Measurements from ENCODE around the gene CPEB4.

Gene CPEB4

DNA sequence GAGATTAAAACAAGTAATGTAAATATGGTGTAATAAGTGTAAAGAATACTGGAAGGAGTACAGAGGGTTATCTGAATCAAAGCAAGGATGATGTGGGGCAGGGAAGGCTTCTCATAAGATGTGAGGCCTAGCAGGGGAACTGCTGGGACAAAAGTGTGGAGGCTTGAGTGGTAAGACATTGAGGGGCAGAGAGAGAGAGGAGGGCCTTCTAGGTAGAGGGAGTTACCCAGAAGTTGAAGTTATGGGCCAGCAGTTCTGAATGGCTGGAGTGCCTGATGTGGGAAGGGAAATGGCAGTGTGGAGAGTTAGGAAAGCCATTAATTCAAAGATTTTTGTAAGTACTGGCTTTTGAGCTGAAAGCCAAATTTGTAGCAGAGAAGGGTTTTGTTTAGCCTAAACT lies 36.8 kb downstream of the CPEB4 start:
- no peak overlapping the region; the same call in 1 of the 2 replicates for H3K27ac ChIP-seq (replicated peaks)
- DNase-seq (ENCODE audit: low read depth in 1 of 2, low spot score in 1 of 2), result no peak
- TF ChIP-seq POLR2AphosphoS5 (IDR thresholded peaks at IDR 0.05; ENCODE audit: low read depth) (no peak), CTCF (IDR thresholded peaks at IDR 0.05; ENCODE audit: insufficient read depth, low read length) (no peak), GABPA (IDR thresholded peaks at IDR 0.05; ENCODE audit: low read depth) (no peak), REST (IDR thresholded peaks at IDR 0.05; ENCODE audit: insufficient replicate concordance, low read depth) (no peak), SPI1 (IDR thresholded peaks at IDR 0.05; ENCODE audit: borderline replicate concordance, low read depth) (no peak)
- H3K27me3 ChIP-seq (ENCODE audit: insufficient read depth, poor library complexity, severe bottlenecking), result no peaks in the 10 kb centered on the region
- H3K4me3 ChIP-seq (replicated peaks; ENCODE audit: insufficient read depth, low read length), result no peak overlapping the region

GRCh38 chr5:173925449-173926071 lies 37.4 kb downstream of the CPEB4 start:
- DNase-seq (ENCODE audit: low read depth in 1 of 2, low spot score in 1 of 2), result peak in 1 of 2 experiments; percentile 48
- Histone ChIP-seq H3K27me3 (ENCODE audit: insufficient read depth, poor library complexity, severe bottlenecking) (no peaks in the 10 kb centered on the region), H3K27ac (replicated peaks) (no peak overlapping the region; the same call in 1 of the 2 replicates), H3K4me3 (replicated peaks; ENCODE audit: insufficient read depth, low read length) (no peak overlapping the region)
- TF ChIP-seq POLR2AphosphoS5 (IDR thresholded peaks at IDR 0.05; ENCODE audit: low read depth) (no peak), GABPA (IDR thresholded peaks at IDR 0.05; ENCODE audit: low read depth) (no peak), CTCF (IDR thresholded peaks at IDR 0.05; ENCODE audit: insufficient read depth, low read length) (no peak), REST (IDR thresholded peaks at IDR 0.05; ENCODE audit: insufficient replicate concordance, low read depth) (no peak), SPI1 (IDR thresholded peaks at IDR 0.05; ENCODE audit: borderline replicate concordance, low read depth) (no peak)

DNA sequence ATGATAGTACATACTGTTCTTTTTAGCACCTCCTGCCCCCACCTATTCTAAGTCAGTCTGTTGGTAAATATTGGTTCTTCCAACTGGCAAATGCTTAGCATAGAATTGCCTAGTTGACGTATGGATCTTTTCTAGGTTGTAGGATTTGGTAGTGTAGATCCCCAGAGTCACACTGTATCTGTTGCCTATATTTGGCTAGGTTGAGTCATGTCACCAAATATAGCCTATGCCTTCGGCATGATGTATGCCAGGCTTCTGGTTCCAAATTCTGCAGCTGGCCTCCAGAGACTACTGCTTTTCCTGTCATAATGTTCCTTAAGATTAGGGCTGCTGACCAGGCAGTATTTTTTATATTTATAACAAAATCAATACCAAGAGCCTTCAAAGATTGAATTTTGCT lies 38.2 kb downstream of the CPEB4 start:
- no peak for DNase-seq (ENCODE audit: low read depth in 1 of 2, low spot score in 1 of 2)
- TF ChIP-seq CTCF (IDR thresholded peaks at IDR 0.05; ENCODE audit: insufficient read depth, low read length) (no peak), SPI1 (IDR thresholded peaks at IDR 0.05; ENCODE audit: borderline replicate concordance, low read depth) (no peak), GABPA (IDR thresholded peaks at IDR 0.05; ENCODE audit: low read depth) (no peak)
- H3K4me3 ChIP-seq (replicated peaks; ENCODE audit: insufficient read depth, low read length), result no peak overlapping the region
- no peaks in the 10 kb centered on the region for H3K27me3 ChIP-seq (ENCODE audit: insufficient read depth, poor library complexity, severe bottlenecking)
- no peak overlapping the region for H3K27ac ChIP-seq (replicated peaks)

All from HL-60 (cell line).